NCI-H510A (cell line): ENCODE data around the gene PIK3CD.

Experiments used
- DNase-seq: peaks from one replicate; lab custom pipeline; 2025; lab: John Stamatoyannopoulos, UW

The PIK3CD gene

DNA sequence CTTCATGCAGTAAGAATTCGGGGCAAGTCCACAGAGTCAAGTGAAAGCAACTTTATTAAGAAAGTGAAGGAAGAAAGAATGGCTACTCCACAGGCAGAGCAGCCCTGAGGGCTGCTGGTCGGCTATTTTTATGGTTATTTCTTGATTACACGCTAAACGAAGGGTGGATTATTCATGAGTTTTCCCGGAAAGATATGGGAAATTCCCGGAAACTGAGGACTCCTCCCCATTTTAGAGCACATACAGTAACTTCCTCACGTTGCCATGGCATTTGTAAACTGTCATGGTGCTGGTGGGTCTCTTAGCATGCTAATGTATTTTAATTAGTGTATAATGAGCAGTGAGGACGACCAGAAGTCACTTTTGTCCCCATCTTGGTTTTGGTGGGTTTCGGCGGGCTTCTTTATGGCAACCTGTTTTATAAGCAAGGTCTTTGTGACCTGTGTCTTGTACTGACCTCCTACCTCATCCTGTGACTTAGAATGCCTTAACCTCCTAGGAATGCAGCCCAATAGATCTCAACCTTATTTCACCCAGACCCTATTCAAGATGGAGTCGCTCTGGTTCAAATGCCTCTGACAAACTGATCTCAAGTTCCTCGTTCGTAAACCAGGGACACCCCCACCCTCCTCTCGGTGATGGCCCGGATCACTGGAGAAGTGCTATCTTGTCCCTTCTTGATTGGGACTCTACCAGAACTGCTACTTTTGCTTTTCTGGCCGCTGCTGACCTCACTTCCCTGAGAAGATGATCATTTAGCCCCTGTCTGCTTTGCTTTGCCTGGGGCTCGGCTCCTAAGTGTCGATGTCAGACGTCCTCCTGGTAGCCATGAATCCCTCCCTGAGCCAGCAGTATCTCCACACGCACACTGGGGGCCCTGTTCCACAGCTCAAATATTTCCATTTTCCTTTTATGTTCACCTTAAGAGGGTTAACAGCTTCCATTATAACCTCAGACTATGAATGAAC is 123.5 kb downstream of the PIK3CD start:
- DNase-seq = no peak

DNA sequence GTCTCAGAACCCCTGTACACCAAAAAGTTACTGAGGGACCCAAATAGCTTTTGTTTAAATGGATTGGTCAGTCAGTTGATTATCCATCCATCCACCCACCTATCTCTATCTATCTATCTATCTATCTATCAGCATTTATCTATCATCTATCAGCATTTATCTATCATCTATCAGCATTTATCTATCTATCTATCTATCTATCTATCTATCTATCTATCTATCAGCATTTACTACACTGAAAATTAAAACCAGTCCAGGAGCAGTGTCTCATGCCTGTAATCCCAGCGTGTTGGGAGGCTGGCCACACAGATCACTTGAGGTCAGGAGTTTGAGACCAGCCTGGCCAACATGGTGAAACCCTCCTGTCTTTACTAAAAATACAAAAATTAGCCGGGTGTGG is 125.2 kb downstream of the PIK3CD start:
- DNase-seq = no peak
